Endothelial cell of umbilical vein (primary cell): ENCODE results near the gene PKP4. TPM values are rescaled to one million over a fixed set of nuclear protein-coding genes. Genes with fewer than 3 reads are reported as not detected.

ENCODE experiments used
- BruUV-seq: library from RNA; stranded (reverse); fragments of 400-500 nt; replicated peaks from 2 replicates; lab custom pipeline; 2021; lab: Mats Ljungman, UMichigan
- CTCF ChIA-PET: fragments of 300-600, 350-600 bp; sonication (Branson Sonifier 250); formaldehyde crosslinking; loops from one replicate; lab custom pipeline; 2021; ENCODE audit warnings: antibody characterized with exemption, inconsistent platforms; lab: Charles Lee
- POLR2A ChIA-PET: fragments of 300-600, 350-600 bp; sonication (Branson Sonifier 250); formaldehyde crosslinking; loops from one replicate; lab custom pipeline; 2021; ENCODE audit warnings: antibody characterized with exemption, inconsistent platforms; lab: Charles Lee
- DNase-seq: peaks from one replicate; pipeline ENCODE4 v3.0.0-alpha.2; 2011; ENCODE audit warnings: low read depth, low spot score
- FAIRE-seq: peaks from 2 replicates; lab custom pipeline; 2011; peaks lifted over from hg19 to GRCh38; lab: Jason Lieb, UNC
- H2AFZ ChIP-seq: 2 replicates; pipeline ENCODE4 v1.6.0; 2012; ENCODE audit warnings: low read depth, low read length, control low read depth, inconsistent platforms
- H3K27ac ChIP-seq: 2 replicates; pipeline ENCODE4 v1.5.1; 2011; ENCODE audit warnings: low read depth, mild to moderate bottlenecking, control low read depth, low read length, moderate library complexity; ENCODE audit not compliant: insufficient read depth
- H3K27me3 ChIP-seq, 2 experiments: 2 replicates each; pipeline versions ENCODE4 v1.6.0 to v1.6.1; 2011; ENCODE audit warnings: low read length in 2 of 2, mixed read lengths in 1 of 2; ENCODE audit not compliant: control insufficient read depth in 2 of 2, insufficient read depth in 2 of 2
- H3K36me3 ChIP-seq, 2 experiments: 2 replicates in 1 of 2; 3 replicates in 1 of 2; pipeline ENCODE4 v1.5.1; 2011; ENCODE audit warnings: low read length in 2 of 2, mild to moderate bottlenecking in 1 of 2, moderate library complexity in 1 of 2; ENCODE audit not compliant: control insufficient read depth in 2 of 2, insufficient read depth in 2 of 2; ENCODE audit errors: extremely low read depth in 1 of 2
- H3K4me1 ChIP-seq: 3 replicates; pipeline ENCODE4 v1.5.1; 2011; ENCODE audit warnings: mild to moderate bottlenecking, low read length; ENCODE audit not compliant: control insufficient read depth, insufficient read depth; ENCODE audit errors: extremely low read depth
- H3K4me2 ChIP-seq: 2 replicates; pipeline ENCODE4 v1.6.1; 2011; ENCODE audit warnings: low read length, control low read depth, mixed read lengths; ENCODE audit not compliant: insufficient read depth
- H3K4me3 ChIP-seq, 3 experiments: fragments of 200-600 bp in 1 of 3; sonication (generic), shearing (Covaris generic) in 1 of 3; replicated peaks in 1 of 3; 2 replicates each; pipeline ENCODE4 v1.5.1; 2011 to 2016; ENCODE audit warnings: control low read depth in 3 of 3, low read length in 3 of 3, mild to moderate bottlenecking in 2 of 3, inconsistent platforms in 1 of 3, low read depth in 1 of 3, moderate library complexity in 1 of 3; ENCODE audit not compliant: insufficient read depth in 1 of 3
- H3K79me2 ChIP-seq: 2 replicates; pipeline ENCODE4 v1.6.0; 2012; ENCODE audit warnings: low read length, inconsistent platforms; ENCODE audit not compliant: control insufficient read depth, insufficient read depth
- H3K9ac ChIP-seq: replicated peaks from 2 replicates; pipeline ENCODE3; 2011; ENCODE audit warnings: low read length, control low read depth; ENCODE audit not compliant: insufficient read depth; ENCODE audit errors: extremely low read depth
- H3K9me1 ChIP-seq: replicated peaks from 3 replicates; pipeline ENCODE4 v1.6.0; 2011; ENCODE audit warnings: mild to moderate bottlenecking, low read length; ENCODE audit not compliant: control insufficient read depth, insufficient read depth; ENCODE audit errors: extremely low read depth
- H3K9me3 ChIP-seq: replicated peaks from 2 replicates; pipeline ENCODE4 v1.5.1; 2012; ENCODE audit warnings: low read length, inconsistent platforms; ENCODE audit not compliant: control insufficient read depth, insufficient read depth
- H4K20me1 ChIP-seq: replicated peaks from 2 replicates; pipeline ENCODE3; 2011; ENCODE audit warnings: mild to moderate bottlenecking, low read length; ENCODE audit not compliant: control insufficient read depth, insufficient read depth; ENCODE audit errors: extremely low read depth
- CTCF ChIP-seq, 2 donors: IDR thresholded peaks; 1 replicate in 1 of 2; 2 replicates in 1 of 2; pipeline ENCODE4 v1.5.1; 2011; ENCODE audit warnings: low read length in 2 of 2, mild to moderate bottlenecking in 2 of 2, moderate library complexity in 2 of 2, control low read depth in 1 of 2, inconsistent platforms in 1 of 2, low read depth in 1 of 2; ENCODE audit not compliant: insufficient read depth in 1 of 2; ENCODE audit errors: extremely low read depth in 1 of 2
- EZH2 ChIP-seq: IDR thresholded peaks from 2 replicates; pipeline ENCODE4 v1.6.1; 2012; ENCODE audit warnings: borderline replicate concordance, low read depth, mild to moderate bottlenecking, moderate library complexity, low read length, inconsistent platforms; ENCODE audit not compliant: severe bottlenecking
- FOS ChIP-seq: IDR thresholded peaks from 2 replicates; pipeline ENCODE4 v1.6.1; 2011; ENCODE audit warnings: mild to moderate bottlenecking, low read length, moderate library complexity, borderline replicate concordance; ENCODE audit not compliant: insufficient read depth
- GATA2 ChIP-seq: IDR thresholded peaks from 2 replicates; pipeline ENCODE4 v1.7.0; 2011; ENCODE audit warnings: low read depth, mild to moderate bottlenecking, moderate library complexity, mixed read lengths, low read length; ENCODE audit not compliant: insufficient read length, insufficient read depth
- JUN ChIP-seq: IDR thresholded peaks from 2 replicates; pipeline ENCODE4 v1.6.1; 2011; ENCODE audit warnings: borderline replicate concordance, low read depth; ENCODE audit not compliant: insufficient read length, insufficient read depth
- MAX ChIP-seq: IDR thresholded peaks from 2 replicates; pipeline ENCODE4 v1.6.1; 2011; ENCODE audit not compliant: insufficient read depth, insufficient read length
- MYC ChIP-seq: IDR thresholded peaks from one replicate; pipeline ENCODE4 v1.6.1; 2011; ENCODE audit warnings: mild to moderate bottlenecking, low read depth, low read length
- POLR2A ChIP-seq: IDR thresholded peaks from 2 replicates; pipeline ENCODE4 v1.6.1; 2012; ENCODE audit warnings: low read depth, mild to moderate bottlenecking, control low read depth, low read length
- dilution Hi-C: fragments of 300-500 bp; cut with MboI; formaldehyde crosslinking; loops from one replicate; pipeline ENCODE4 v1.15.0; 2019; ENCODE audit warnings: low sequenced_read_pairs; ENCODE audit not compliant: extremely low pct_ligation_motif_present
- intact Hi-C: fragments of 100-400 bp; cut with micrococcal nuclease; formaldehyde crosslinking; loops from one replicate; pipeline ENCODE4 v1.10.0; 2022
- polyA plus RNA-seq, 4 experiments: library from polyadenylated mRNA; depleted of rRNA in 3 of 4; stranded (reverse) in 3 of 4; unstranded in 1 of 4; fragments of >200 nt; gene quantifications; 2 replicates each; pipeline versions ENCODE4 v1.2.1 to v1.2.3, GENCODE V29; 2011 to 2012; ENCODE audit warnings: missing spikeins in 1 of 4
- total RNA-seq: library from RNA; stranded (reverse); gene quantifications from 2 replicates; pipeline ENCODE4 v1.2.3, GENCODE V29; 2021

The PKP4 gene
- total and polyA plus RNA-seq, 2 donors (not counting 3 experiments of a cell fraction or from before 2014, with no cell fraction given): 35.4 to 68.5 TPM

GRCh38 chr2:158681816-158682215 is 225.1 kb downstream of the PKP4 start:
- no peaks in the 10 kb centered on the region for H3K9me3 ChIP-seq
- ChIA-PET POLR2A (no interaction called here), CTCF (interaction anchor here (0.6 to 1.7 kb wide), 3 partner anchors 34 to 507 kb away, joined by 3 to 5 read pairs (median 4); no protein-coding TSS in a partner anchor)
- no peak overlapping the region for H3K4me3 ChIP-seq
- no peak overlapping the region for H3K9ac ChIP-seq
- H2AFZ ChIP-seq: no peak overlapping the region
- dilution Hi-C loops (no loop called here), intact Hi-C loops (no loop called here)
- H3K79me2 ChIP-seq: no peaks in the 10 kb centered on the region
- no peaks in the 10 kb centered on the region for H3K27me3 ChIP-seq
- H3K4me2 ChIP-seq: no peak overlapping the region
- H3K27ac ChIP-seq: no peak overlapping the region
- no peak for DNase-seq
- H3K9me1 ChIP-seq: no peaks in the 10 kb centered on the region
- TF ChIP-seq JUN (no peak), POLR2A (no peak), MAX (no peak), CTCF (IDR thresholded peaks at IDR 0.05; ENCODE audit: extremely low read depth in 1 of 2, insufficient read depth in 1 of 2, low read depth in 1 of 2, low read length in 2 of 2) (no peak), MYC (no peak), FOS (no peak), GATA2 (no peak), EZH2 (no peak)
- peaks cover 0 to 10% of the 10 kb centered on the region in 2 experiments for H3K36me3 ChIP-seq
- no peaks in the 10 kb centered on the region for H3K4me1 ChIP-seq
- BruUV-seq: no TSS peak
- H4K20me1 ChIP-seq: no peaks in the 10 kb centered on the region
- no peak for FAIRE-seq
